GM12878 (cell line): ENCODE results near the gene NT5M. TPM values are rescaled to one million over a fixed set of nuclear protein-coding genes. Genes with fewer than 3 reads are reported as not detected.

Source experiments
- ATAC-seq: fragments of 200-7000 bp; cut with Tn5 transposase; 3 replicates; pipeline ENCODE4 v1.9.1; 2020; ENCODE audit warnings: mild to moderate bottlenecking, moderate library complexity
- BruUV-seq: library from RNA; stranded (reverse); fragments of 400-500 nt; replicated peaks from 2 replicates; lab custom pipeline; 2021; lab: Mats Ljungman, UMichigan
- CTCF ChIA-PET: fragments of 300-600 bp; sonication (Branson Sonifier 250); formaldehyde crosslinking; extraction: SDS; loops from one replicate; lab custom pipeline; 2021; ENCODE audit warnings: inconsistent platforms; lab: Yijun Ruan, JAX
- POLR2A ChIA-PET: fragments of 350-600 bp; formaldehyde crosslinking; extraction: SDS; loops from one replicate; lab custom pipeline; 2021; ENCODE audit warnings: inconsistent platforms; lab: Charles Lee
- RAD21 ChIA-PET: fragments of 300-600 bp; sonication (Branson Sonifier 250); formaldehyde crosslinking; loops from one replicate; lab custom pipeline; 2023; ENCODE audit warnings: antibody characterized with exemption; ENCODE audit not compliant: unreplicated experiment; lab: Charles Lee
- SMC1A ChIA-PET: fragments of 300-600 bp; sonication (Branson Sonifier 250); formaldehyde crosslinking; loops from one replicate; lab custom pipeline; 2023; ENCODE audit not compliant: unreplicated experiment, uncharacterized antibody; lab: Charles Lee
- DNase-seq: peaks from one replicate; pipeline ENCODE4 v3.0.0-alpha.2; 2011; ENCODE audit warnings: low read depth, low spot score
- FAIRE-seq: peaks from 3 replicates; lab custom pipeline; 2011; peaks lifted over from hg19 to GRCh38; lab: Jason Lieb, UNC
- H2AFZ ChIP-seq: 2 replicates; pipeline ENCODE4 v1.6.0; 2011; ENCODE audit warnings: low read depth, low read length, control low read depth; ENCODE audit not compliant: control insufficient read depth
- H3K27ac ChIP-seq: 2 replicates; pipeline ENCODE4 v1.5.1; 2011; ENCODE audit warnings: control low read depth; ENCODE audit not compliant: control insufficient read depth, insufficient read depth
- H3K27me3 ChIP-seq, 2 experiments: replicated peaks in 1 of 2; 2 replicates each; pipeline versions ENCODE4 v1.6.0 to v1.6.1; 2011; ENCODE audit warnings: low read length in 1 of 2; ENCODE audit not compliant: control insufficient read depth in 2 of 2, insufficient read depth in 2 of 2
- H3K36me3 ChIP-seq, 2 experiments: 2 replicates each; pipeline ENCODE4 v1.5.1; 2011; ENCODE audit warnings: low read length in 1 of 2; ENCODE audit not compliant: control insufficient read depth in 2 of 2, insufficient read depth in 2 of 2
- H3K4me1 ChIP-seq: 2 replicates; pipeline ENCODE4 v1.6.1; 2011; ENCODE audit warnings: mild to moderate bottlenecking, low read length, moderate library complexity, mixed read lengths; ENCODE audit not compliant: control insufficient read depth, insufficient read depth
- H3K4me2 ChIP-seq: 2 replicates; pipeline ENCODE4 v1.6.0; 2011; ENCODE audit warnings: control low read depth; ENCODE audit not compliant: control insufficient read depth, insufficient read depth
- H3K4me3 ChIP-seq: fragments of 200-600 bp; sonication (generic); 2 replicates; pipeline ENCODE4 v1.5.1; 2016
- H3K79me2 ChIP-seq: 2 replicates; pipeline ENCODE4 v1.6.0; 2011; ENCODE audit warnings: low read length; ENCODE audit not compliant: control insufficient read depth, insufficient read depth
- H3K9ac ChIP-seq: 2 replicates; pipeline ENCODE4 v1.8.0; 2011; ENCODE audit warnings: low read length, control low read depth, mixed read lengths; ENCODE audit not compliant: control insufficient read depth, insufficient read depth
- H3K9me3 ChIP-seq: replicated peaks from 3 replicates; pipeline ENCODE4 v1.5.1; 2011; ENCODE audit warnings: mild to moderate bottlenecking, low read length; ENCODE audit not compliant: control insufficient read depth, insufficient read depth
- H4K20me1 ChIP-seq: 2 replicates; pipeline ENCODE4 v1.6.0; 2011; ENCODE audit not compliant: control insufficient read depth, insufficient read depth
- ATF7 ChIP-seq: fragments of 450-650 bp; IDR thresholded peaks from 2 replicates; pipeline ENCODE4 v1.6.1; 2016; ENCODE audit warnings: low read depth, mild to moderate bottlenecking
- IRF4 ChIP-seq: IDR thresholded peaks from 2 replicates; pipeline ENCODE4 v1.6.1; 2011; ENCODE audit warnings: low read depth, low read length
- WRNIP1 ChIP-seq: IDR thresholded peaks from 2 replicates; pipeline ENCODE4 v1.6.1; 2011; ENCODE audit warnings: low read depth, low read length, improper control_type of control experiment, borderline replicate concordance
- ZNF207 ChIP-seq: fragments of 450-650 bp; IDR thresholded peaks from 2 replicates; pipeline ENCODE4 v1.6.1; 2014; ENCODE audit warnings: antibody characterized with exemption, mild to moderate bottlenecking, borderline replicate concordance
- WGBS: methylation state at CpG from one replicate; pipeline ENCODE4 v1.1.6; 2016; ENCODE audit warnings: low lambda C conversion rate; ENCODE audit not compliant: insufficient replicate concordance, insufficient coverage; ENCODE audit errors: missing lambda C conversion rate; 5-methylcytosine and 5-hydroxymethylcytosine counted together
- in situ Hi-C: fragments of 300-500 bp; cut with MboI; formaldehyde crosslinking; loops from 9 replicates; pipeline ENCODE4 v1.14.3; 2018; ENCODE audit warnings: mixed read lengths
- intact Hi-C: fragments of 100-400 bp; cut with micrococcal nuclease; formaldehyde crosslinking; loops from one replicate; pipeline ENCODE4 v1.14.2; 2022; ENCODE audit not compliant: unreplicated experiment
- polyA plus RNA-seq, 11 experiments: library from polyadenylated mRNA; depleted of rRNA in 4 of 11; unstranded in 6 of 11; stranded (reverse) in 5 of 11; fragments of >200 nt; fragmentation: Nextera tagmentation in 4 of 11; fragmentation: Illumina TruSeq in 1 of 11; extraction: Ambion mirVana in 4 of 11; extraction: Trizol in 1 of 11; gene quantifications; 1 replicate in 1 of 11; 2 replicates in 10 of 11; pipeline versions ENCODE4 v1.2.1 to v1.2.3, GENCODE V29; 2011 to 2016; ENCODE audit warnings: inconsistent platforms in 2 of 11, missing spikeins in 2 of 11, low read depth in 1 of 11
- total RNA-seq, 4 experiments: library from RNA; depleted of rRNA in 3 of 4; stranded (reverse); fragments of >200 nt in 3 of 4; fragmentation: Illumina TruSeq in 1 of 4; extraction: Trizol in 1 of 4; gene quantifications; 2 replicates each; pipeline versions ENCODE4 v1.2.1 to v1.2.3, GENCODE V29; 2013 to 2021
- TF ChIP-seq, protein P1 (sequence below): fragments of 450-650 bp; IDR thresholded peaks from 2 replicates; pipeline ENCODE4 v1.6.1; 2018; ENCODE audit warnings: mild to moderate bottlenecking, low read depth, moderate library complexity; ENCODE audit not compliant: partially characterized antibody

The NT5M gene
- total and polyA plus RNA-seq, 10 of the 15 experiments (the other 5 are each of a cell fraction or from before 2014, with no cell fraction given): 0.18 to 14.1 (median 2.9) TPM

- no peak overlapping the region for H3K4me3 ChIP-seq
- H3K27ac ChIP-seq: no peak overlapping the region
- no peak for DNase-seq
- no peaks in the 10 kb centered on the region for H3K9me3 ChIP-seq
- in situ Hi-C loops: no loop called here
- CTCF ChIA-PET: no interaction called here
- H4K20me1 ChIP-seq: no peaks in the 10 kb centered on the region
- no peak overlapping the region for H3K4me2 ChIP-seq
- no TSS peak for BruUV-seq
- H3K9ac ChIP-seq: no peak overlapping the region
- 64% methylated on average over 23 of the region's 23 CpGs for WGBS
- POLR2A ChIA-PET: no interaction called here
- intact Hi-C loops: no loop called here
- H2AFZ ChIP-seq: no peak overlapping the region
- no peak for TF ChIP-seq ATF7
- no peak for TF ChIP-seq ZNF207
- TF ChIP-seq IRF4: no peak
- TF ChIP-seq WRNIP1: no peak
- TF ChIP-seq, protein P1, sequence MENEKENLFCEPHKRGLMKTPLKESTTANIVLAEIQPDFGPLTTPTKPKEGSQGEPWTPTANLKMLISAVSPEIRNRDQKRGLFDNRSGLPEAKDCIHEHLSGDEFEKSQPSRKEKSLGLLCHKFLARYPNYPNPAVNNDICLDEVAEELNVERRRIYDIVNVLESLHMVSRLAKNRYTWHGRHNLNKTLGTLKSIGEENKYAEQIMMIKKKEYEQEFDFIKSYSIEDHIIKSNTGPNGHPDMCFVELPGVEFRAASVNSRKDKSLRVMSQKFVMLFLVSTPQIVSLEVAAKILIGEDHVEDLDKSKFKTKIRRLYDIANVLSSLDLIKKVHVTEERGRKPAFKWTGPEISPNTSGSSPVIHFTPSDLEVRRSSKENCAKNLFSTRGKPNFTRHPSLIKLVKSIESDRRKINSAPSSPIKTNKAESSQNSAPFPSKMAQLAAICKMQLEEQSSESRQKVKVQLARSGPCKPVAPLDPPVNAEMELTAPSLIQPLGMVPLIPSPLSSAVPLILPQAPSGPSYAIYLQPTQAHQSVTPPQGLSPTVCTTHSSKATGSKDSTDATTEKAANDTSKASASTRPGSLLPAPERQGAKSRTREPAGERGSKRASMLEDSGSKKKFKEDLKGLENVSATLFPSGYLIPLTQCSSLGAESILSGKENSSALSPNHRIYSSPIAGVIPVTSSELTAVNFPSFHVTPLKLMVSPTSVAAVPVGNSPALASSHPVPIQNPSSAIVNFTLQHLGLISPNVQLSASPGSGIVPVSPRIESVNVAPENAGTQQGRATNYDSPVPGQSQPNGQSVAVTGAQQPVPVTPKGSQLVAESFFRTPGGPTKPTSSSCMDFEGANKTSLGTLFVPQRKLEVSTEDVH: no peak
- RAD21 ChIA-PET: no interaction called here
- no peak for FAIRE-seq
- ATAC-seq: no peak
- SMC1A ChIA-PET: no interaction called here
- H3K4me1 ChIP-seq: no peaks in the 10 kb centered on the region
- H3K79me2 ChIP-seq: no peaks in the 10 kb centered on the region
- peaks cover 0 to 4% of the 10 kb centered on the region in 2 experiments; a peak in 2 of 4 replicates for H3K27me3 ChIP-seq
- H3K36me3 ChIP-seq: no peaks in the 10 kb centered on the region
These were observed 74.1 kb downstream of the NT5M start for GRCh38 chr17:17377071-17377967.
